ENCODE measurements around the gene PPP1R13L. TPM values are rescaled to one million over a fixed set of nuclear protein-coding genes. Genes with fewer than 3 reads are reported as not detected.

The PPP1R13L gene
- polyA plus RNA-seq, 1 donor from 2014 or later = not detected

GRCh38 chr19:45352062-45352461 is 52.8 kb downstream of the PPP1R13L start:
- Histone ChIP-seq H2AFZ (ENCODE audit: low read depth, low read length) (no peak overlapping the region), H3K9ac (ENCODE audit: low read length) (no peak overlapping the region), H4K20me1 (ENCODE audit: insufficient read depth) (no peaks in the 10 kb centered on the region), H3K36me3 (ENCODE audit: insufficient read depth, low read length) (no peaks in the 10 kb centered on the region), H3K4me3 (ENCODE audit: low read length) (no peak overlapping the region), H3F3A (ENCODE audit: insufficient read depth, low read length, poor library complexity, severe bottlenecking) (no peaks in the 10 kb centered on the region), H3K4me2 (ENCODE audit: low read length) (no peak overlapping the region), H3K9me3 (ENCODE audit: low read length) (no peaks in the 10 kb centered on the region), H3K27me3 (ENCODE audit: insufficient read depth, low read depth, low read length) (no peaks in the 10 kb centered on the region), H3K27ac (ENCODE audit: low read length) (no peak overlapping the region), H3K79me2 (replicated peaks; ENCODE audit: insufficient read depth, low read length) (no peaks in the 10 kb centered on the region), H3K9me2 (ENCODE audit: insufficient read depth, low read length) (no peaks in the 10 kb centered on the region)
- TF ChIP-seq MXI1 (conservative IDR thresholded peaks at IDR 0.05; ENCODE audit: poor library complexity, severe bottlenecking) = no peak

GRCh38 chr19:45351401-45351952 is 53.4 kb downstream of the PPP1R13L start:
- Histone ChIP-seq H3K9ac (ENCODE audit: low read length) (no peak overlapping the region), H3K27me3 (ENCODE audit: insufficient read depth, low read depth, low read length) (no peaks in the 10 kb centered on the region), H3K9me2 (ENCODE audit: insufficient read depth, low read length) (no peaks in the 10 kb centered on the region), H3K9me3 (ENCODE audit: low read length) (no peaks in the 10 kb centered on the region), H3K4me2 (ENCODE audit: low read length) (no peak overlapping the region), H3K27ac (ENCODE audit: low read length) (no peak overlapping the region), H3K4me3 (ENCODE audit: low read length) (no peak overlapping the region), H4K20me1 (ENCODE audit: insufficient read depth) (no peaks in the 10 kb centered on the region), H3K79me2 (replicated peaks; ENCODE audit: insufficient read depth, low read length) (no peaks in the 10 kb centered on the region), H3F3A (ENCODE audit: insufficient read depth, low read length, poor library complexity, severe bottlenecking) (no peaks in the 10 kb centered on the region), H3K36me3 (ENCODE audit: insufficient read depth, low read length) (no peaks in the 10 kb centered on the region), H2AFZ (ENCODE audit: low read depth, low read length) (no peak overlapping the region)
- TF ChIP-seq EP300 (conservative IDR thresholded peaks at IDR 0.05; ENCODE audit: poor library complexity, severe bottlenecking) = no peak
- no peak for TF ChIP-seq REST (IDR thresholded peaks at IDR 0.05; ENCODE audit: borderline replicate concordance)
- TF ChIP-seq POLR2AphosphoS5 (IDR thresholded peaks at IDR 0.05) = no peak

GRCh38 chr19:45350477-45351058 is 54.3 kb downstream of the PPP1R13L start:
- H3K36me3 ChIP-seq (ENCODE audit: insufficient read depth, low read length) = no peaks in the 10 kb centered on the region

More at GRCh38 chr19:45350477-45351058, 54.3 kb downstream of the PPP1R13L start:
- TF ChIP-seq EP300 (conservative IDR thresholded peaks at IDR 0.05; ENCODE audit: poor library complexity, severe bottlenecking) (no peak), REST (IDR thresholded peaks at IDR 0.05; ENCODE audit: borderline replicate concordance) (no peak), MXI1 (conservative IDR thresholded peaks at IDR 0.05; ENCODE audit: poor library complexity, severe bottlenecking) (no peak), POLR2AphosphoS5 (IDR thresholded peaks at IDR 0.05) (no peak), SMC3 (conservative IDR thresholded peaks at IDR 0.05; ENCODE audit: poor library complexity) (no peak), TAF1 (IDR thresholded peaks at IDR 0.05; ENCODE audit: low read depth) (no peak), RAD21 (conservative IDR thresholded peaks at IDR 0.05) (no peak), EZH2 (IDR thresholded peaks at IDR 0.05; ENCODE audit: borderline replicate concordance, insufficient read depth, low read length, poor library complexity, severe bottlenecking) (no peak), CTCF (IDR thresholded peaks at IDR 0.05; ENCODE audit: poor library complexity, severe bottlenecking) (no peak)
- Histone ChIP-seq H3F3A (ENCODE audit: insufficient read depth, low read length, poor library complexity, severe bottlenecking) (no peaks in the 10 kb centered on the region), H4K20me1 (ENCODE audit: insufficient read depth) (no peaks in the 10 kb centered on the region), H3K9me2 (ENCODE audit: insufficient read depth, low read length) (no peaks in the 10 kb centered on the region), H3K27me3 (ENCODE audit: insufficient read depth, low read depth, low read length) (no peaks in the 10 kb centered on the region), H3K9me3 (ENCODE audit: low read length) (no peaks in the 10 kb centered on the region), H3K79me2 (replicated peaks; ENCODE audit: insufficient read depth, low read length) (no peaks in the 10 kb centered on the region), H2AFZ (ENCODE audit: low read depth, low read length) (no peak overlapping the region), H3K9ac (ENCODE audit: low read length) (no peak overlapping the region), H3K4me2 (ENCODE audit: low read length) (no peak overlapping the region), H3K27ac (ENCODE audit: low read length) (no peak overlapping the region), H3K4me3 (ENCODE audit: low read length) (no peak overlapping the region)
